ENCODE data around the gene TRPV4.

- TF ChIP-seq, protein P1, sequence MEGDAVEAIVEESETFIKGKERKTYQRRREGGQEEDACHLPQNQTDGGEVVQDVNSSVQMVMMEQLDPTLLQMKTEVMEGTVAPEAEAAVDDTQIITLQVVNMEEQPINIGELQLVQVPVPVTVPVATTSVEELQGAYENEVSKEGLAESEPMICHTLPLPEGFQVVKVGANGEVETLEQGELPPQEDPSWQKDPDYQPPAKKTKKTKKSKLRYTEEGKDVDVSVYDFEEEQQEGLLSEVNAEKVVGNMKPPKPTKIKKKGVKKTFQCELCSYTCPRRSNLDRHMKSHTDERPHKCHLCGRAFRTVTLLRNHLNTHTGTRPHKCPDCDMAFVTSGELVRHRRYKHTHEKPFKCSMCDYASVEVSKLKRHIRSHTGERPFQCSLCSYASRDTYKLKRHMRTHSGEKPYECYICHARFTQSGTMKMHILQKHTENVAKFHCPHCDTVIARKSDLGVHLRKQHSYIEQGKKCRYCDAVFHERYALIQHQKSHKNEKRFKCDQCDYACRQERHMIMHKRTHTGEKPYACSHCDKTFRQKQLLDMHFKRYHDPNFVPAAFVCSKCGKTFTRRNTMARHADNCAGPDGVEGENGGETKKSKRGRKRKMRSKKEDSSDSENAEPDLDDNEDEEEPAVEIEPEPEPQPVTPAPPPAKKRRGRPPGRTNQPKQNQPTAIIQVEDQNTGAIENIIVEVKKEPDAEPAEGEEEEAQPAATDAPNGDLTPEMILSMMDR (IDR thresholded peaks at IDR 0.05) = no peak
- no peak for TF ChIP-seq POLR2AphosphoS5 (IDR thresholded peaks at IDR 0.05; ENCODE audit: insufficient read depth in 1 of 2, low read depth in 1 of 2)
These were observed 474 bp downstream of the TRPV4 start for GRCh38 chr12:109832541-109833306.

All from vagina (tissue), 2 donors.